Measurements from ENCODE around the gene CACNA1C.

Gene CACNA1C

GRCh38 chr12:2142068-2142467 lies 89.3 kb downstream of the CACNA1C start:
- no peak for DNase-seq

- no peak for DNase-seq
Measured at GRCh38 chr12:2144951-2145350, 92.2 kb downstream of the CACNA1C start.

GRCh38 chr12:2145433-2145998 lies 92.7 kb downstream of the CACNA1C start:
- no peak for DNase-seq

GRCh38 chr12:2147335-2147734 lies 94.5 kb downstream of the CACNA1C start:
- no peak for DNase-seq

GRCh38 chr12:2149091-2149490 lies 96.3 kb downstream of the CACNA1C start:
- no peak for DNase-seq

GRCh38 chr12:2150833-2151232 lies 98.0 kb downstream of the CACNA1C start:
- no peak for DNase-seq

- peak; percentile 26 for DNase-seq
Measured at GRCh38 chr12:2151391-2151790, 98.6 kb downstream of the CACNA1C start.

GRCh38 chr12:2152134-2152533 lies 99.3 kb downstream of the CACNA1C start:
- DNase-seq, result no peak

GRCh38 chr12:2154050-2154449 lies 101.3 kb downstream of the CACNA1C start:
- DNase-seq, result no peak

GRCh38 chr12:2154521-2154920 lies 101.7 kb downstream of the CACNA1C start:
- DNase-seq, result no peak

GRCh38 chr12:2156333-2156732 lies 103.5 kb downstream of the CACNA1C start:
- DNase-seq, result no peak

- DNase-seq, result no peak
Measured at GRCh38 chr12:2160043-2160442, 107.3 kb downstream of the CACNA1C start.

- no peak for DNase-seq
Measured at GRCh38 chr12:2161473-2161872, 108.7 kb downstream of the CACNA1C start.

GRCh38 chr12:2163177-2163941 lies 110.6 kb downstream of the CACNA1C start:
- DNase-seq, result no peak

GRCh38 chr12:2165021-2165420 lies 112.2 kb downstream of the CACNA1C start:
- DNase-seq, result no peak

GRCh38 chr12:2165927-2166326 lies 113.1 kb downstream of the CACNA1C start:
- DNase-seq, result no peak

- DNase-seq, result no peak
Measured at GRCh38 chr12:2166696-2167095, 113.9 kb downstream of the CACNA1C start.

- no peak for DNase-seq
Measured at GRCh38 chr12:2167231-2167630, 114.4 kb downstream of the CACNA1C start.

- DNase-seq, result no peak
Measured at GRCh38 chr12:2168808-2169207, 116.0 kb downstream of the CACNA1C start.

GRCh38 chr12:2169489-2169888 lies 116.7 kb downstream of the CACNA1C start:
- no peak for DNase-seq

- no peak for DNase-seq
Measured at GRCh38 chr12:2169940-2170339, 117.2 kb downstream of the CACNA1C start.

GRCh38 chr12:2170376-2170775 lies 117.6 kb downstream of the CACNA1C start:
- DNase-seq, result no peak

- no peak for DNase-seq
Measured at GRCh38 chr12:2171672-2172426, 119.1 kb downstream of the CACNA1C start.
